Breast epithelium (tissue), 4 donors: ENCODE data around the gene GNAO1. TPM values are rescaled to one million over a fixed set of nuclear protein-coding genes. Genes with fewer than 3 reads are reported as not detected.

Experiments
- DNase-seq, 2 donors: peaks; one replicate each; pipeline ENCODE4 v3.0.0-alpha.2; 2019; ENCODE audit warnings: low spot score in 2 of 2
- H3K27ac ChIP-seq, 2 donors: fragments of 200-600 bp; sonication (generic) in 1 of 2; one replicate each; pipeline ENCODE4 v1.5.1; 2016 to 2019; ENCODE audit warnings: mild to moderate bottlenecking in 1 of 2
- H3K27me3 ChIP-seq, 2 donors: fragments of 200-600 bp; sonication (generic) in 1 of 2; one replicate each; pipeline versions ENCODE4 v1.5.1 to v1.6.0; 2017 to 2019; ENCODE audit warnings: control low read depth in 1 of 2, mild to moderate bottlenecking in 1 of 2
- H3K36me3 ChIP-seq: fragments of 200-600 bp; one replicate; pipeline ENCODE4 v1.5.1; 2019
- H3K4me1 ChIP-seq, 2 donors: fragments of 200-600 bp; sonication (generic); one replicate each; pipeline ENCODE4 v1.5.1; 2016 to 2019; ENCODE audit warnings: control low read depth in 1 of 2
- H3K4me3 ChIP-seq, 3 donors: fragments of 200-600 bp; sonication (generic); 1 replicate in 2 of 3; 2 replicates in 1 of 3; pipeline ENCODE4 v1.5.1; 2016 to 2019; ENCODE audit warnings: mild to moderate bottlenecking in 3 of 3, moderate library complexity in 2 of 3
- H3K9me3 ChIP-seq, 2 donors: fragments of 200-600 bp; sonication (generic) in 1 of 2; one replicate each; pipeline ENCODE4 v1.5.1; 2016 to 2019; ENCODE audit warnings: control low read depth in 1 of 2
- POLR2A ChIP-seq: fragments of 450-650 bp; IDR thresholded peaks from one replicate; pipeline ENCODE4 v1.6.1; 2016; ENCODE audit warnings: antibody characterized with exemption, mild to moderate bottlenecking, moderate library complexity
- POLR2AphosphoS5 ChIP-seq, 3 donors: sonication (generic); formaldehyde crosslinking; IDR thresholded peaks; one replicate each; pipeline ENCODE4 v1.6.1; 2017; ENCODE audit warnings: antibody characterized with exemption in 3 of 3
- intact Hi-C: fragments of 100-400 bp; cut with DNase I; formaldehyde crosslinking; loops from one replicate; pipeline ENCODE4 v1.15.1; 2023; ENCODE audit warnings: low total_unique reads
- total RNA-seq, 3 donors: library from RNA; depleted of rRNA; stranded (reverse); fragments of >200 nt; gene quantifications; one replicate each; pipeline ENCODE4 v1.1.0, GENCODE V29; 2016
- TF ChIP-seq, protein P1 (sequence below), 3 donors: fragments of 450-650 bp; IDR thresholded peaks; one replicate each; pipeline ENCODE4 v1.5.1; 2016 to 2017; ENCODE audit warnings: antibody characterized with exemption in 3 of 3, mild to moderate bottlenecking in 3 of 3, moderate library complexity in 3 of 3

The GNAO1 gene
- total RNA-seq, 3 donors from 2014 or later = 0.96 to 1.9 (median 0.98) TPM

DNA sequence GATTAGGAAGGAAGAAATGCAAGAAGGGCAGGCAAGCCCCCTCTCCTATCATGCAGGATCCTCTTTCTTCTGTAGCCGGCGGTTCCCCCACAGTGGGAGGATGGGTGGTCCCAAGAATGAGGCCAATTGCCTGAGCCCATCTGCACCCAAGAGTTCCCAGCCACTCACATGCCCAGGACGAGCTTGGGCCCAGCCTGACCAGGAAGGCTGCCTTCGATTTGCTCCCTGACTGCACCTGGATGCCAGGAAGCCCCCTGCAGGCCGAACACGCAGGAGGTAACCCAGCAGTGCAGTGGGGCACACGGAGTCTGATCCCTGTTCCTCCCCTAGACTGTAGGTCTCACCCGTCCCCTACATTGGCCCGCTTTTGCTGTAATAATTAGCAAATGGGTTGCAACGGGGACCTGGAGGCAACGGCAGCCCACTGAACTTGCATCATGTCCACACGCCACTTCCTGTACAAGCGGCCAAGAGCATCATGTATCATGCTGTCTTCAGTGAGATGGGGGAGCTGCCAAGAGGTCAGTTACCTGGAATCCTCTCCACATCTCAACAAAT lies 166.6 kb downstream of the GNAO1 start:
- Histone ChIP-seq H3K27ac (peak overlapping the region in 1 of 2 donors; percentile 50), H3K27me3 (no peaks in the 10 kb centered on the region), H3K4me3 (no peak overlapping the region), H3K36me3 (no peaks in the 10 kb centered on the region), H3K4me1 (no peaks in the 10 kb centered on the region), H3K9me3 (no peaks in the 10 kb centered on the region)
- TF ChIP-seq POLR2A (no peak), POLR2AphosphoS5 (IDR thresholded peaks at IDR 0.05) (no peak)
- TF ChIP-seq, protein P1, sequence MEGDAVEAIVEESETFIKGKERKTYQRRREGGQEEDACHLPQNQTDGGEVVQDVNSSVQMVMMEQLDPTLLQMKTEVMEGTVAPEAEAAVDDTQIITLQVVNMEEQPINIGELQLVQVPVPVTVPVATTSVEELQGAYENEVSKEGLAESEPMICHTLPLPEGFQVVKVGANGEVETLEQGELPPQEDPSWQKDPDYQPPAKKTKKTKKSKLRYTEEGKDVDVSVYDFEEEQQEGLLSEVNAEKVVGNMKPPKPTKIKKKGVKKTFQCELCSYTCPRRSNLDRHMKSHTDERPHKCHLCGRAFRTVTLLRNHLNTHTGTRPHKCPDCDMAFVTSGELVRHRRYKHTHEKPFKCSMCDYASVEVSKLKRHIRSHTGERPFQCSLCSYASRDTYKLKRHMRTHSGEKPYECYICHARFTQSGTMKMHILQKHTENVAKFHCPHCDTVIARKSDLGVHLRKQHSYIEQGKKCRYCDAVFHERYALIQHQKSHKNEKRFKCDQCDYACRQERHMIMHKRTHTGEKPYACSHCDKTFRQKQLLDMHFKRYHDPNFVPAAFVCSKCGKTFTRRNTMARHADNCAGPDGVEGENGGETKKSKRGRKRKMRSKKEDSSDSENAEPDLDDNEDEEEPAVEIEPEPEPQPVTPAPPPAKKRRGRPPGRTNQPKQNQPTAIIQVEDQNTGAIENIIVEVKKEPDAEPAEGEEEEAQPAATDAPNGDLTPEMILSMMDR (IDR thresholded peaks at IDR 0.05) = no peak
- DNase-seq = peak in 1 of 2 donors; percentile 34
- intact Hi-C loops = no loop called here

DNA sequence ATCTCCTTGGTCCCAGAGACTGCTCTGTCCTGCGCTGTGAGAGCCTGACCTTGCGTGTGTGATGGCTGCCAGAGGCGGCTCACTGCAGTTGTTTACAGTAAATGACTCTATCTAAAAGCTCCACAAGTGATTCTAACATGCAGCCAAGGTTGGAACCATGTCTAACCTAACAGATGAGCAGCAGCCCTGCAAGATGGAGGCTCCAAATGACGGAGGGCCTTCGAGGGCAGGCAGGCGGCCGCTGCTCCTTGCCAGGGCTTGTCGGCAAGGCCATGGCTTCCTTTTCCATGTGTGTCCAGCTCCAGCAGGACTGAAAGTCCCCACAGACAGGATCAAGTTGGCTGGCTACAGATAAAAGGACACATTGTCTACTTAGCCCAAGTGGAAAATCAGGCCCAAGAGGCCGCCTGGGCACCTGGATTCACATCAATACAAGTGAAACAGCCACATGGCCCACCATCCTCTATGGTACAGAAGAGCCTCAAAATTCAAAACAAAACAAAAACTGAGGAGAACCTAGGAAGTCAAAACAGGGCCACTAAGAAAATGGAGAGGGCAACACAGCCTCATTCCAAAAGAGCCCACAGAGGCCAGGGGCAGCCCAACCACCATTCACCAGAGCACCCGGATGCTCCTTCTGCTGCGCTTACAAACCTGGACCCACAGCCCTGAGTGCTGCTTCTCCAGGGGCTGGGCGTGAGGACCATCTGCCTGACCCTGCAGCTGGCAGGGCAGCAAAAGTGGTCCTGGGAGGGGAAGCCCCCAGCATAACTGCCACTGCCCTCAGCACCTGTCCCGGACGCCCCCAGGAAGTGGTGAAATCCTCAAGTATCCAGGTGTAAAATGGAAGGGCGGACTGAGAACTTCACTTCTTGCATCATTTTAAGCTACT lies 169.1 kb downstream of the GNAO1 start:
- intact Hi-C loops = no loop called here
- Histone ChIP-seq H3K9me3 (no peaks in the 10 kb centered on the region), H3K27ac (no peak overlapping the region), H3K4me3 (no peak overlapping the region), H3K27me3 (no peaks in the 10 kb centered on the region), H3K36me3 (no peaks in the 10 kb centered on the region), H3K4me1 (no peaks in the 10 kb centered on the region)
- no peak for DNase-seq
- TF ChIP-seq POLR2A = no peak
- TF ChIP-seq POLR2AphosphoS5 (IDR thresholded peaks at IDR 0.05) = no peak
- TF ChIP-seq, protein P1 (IDR thresholded peaks at IDR 0.05) = no peak

DNA sequence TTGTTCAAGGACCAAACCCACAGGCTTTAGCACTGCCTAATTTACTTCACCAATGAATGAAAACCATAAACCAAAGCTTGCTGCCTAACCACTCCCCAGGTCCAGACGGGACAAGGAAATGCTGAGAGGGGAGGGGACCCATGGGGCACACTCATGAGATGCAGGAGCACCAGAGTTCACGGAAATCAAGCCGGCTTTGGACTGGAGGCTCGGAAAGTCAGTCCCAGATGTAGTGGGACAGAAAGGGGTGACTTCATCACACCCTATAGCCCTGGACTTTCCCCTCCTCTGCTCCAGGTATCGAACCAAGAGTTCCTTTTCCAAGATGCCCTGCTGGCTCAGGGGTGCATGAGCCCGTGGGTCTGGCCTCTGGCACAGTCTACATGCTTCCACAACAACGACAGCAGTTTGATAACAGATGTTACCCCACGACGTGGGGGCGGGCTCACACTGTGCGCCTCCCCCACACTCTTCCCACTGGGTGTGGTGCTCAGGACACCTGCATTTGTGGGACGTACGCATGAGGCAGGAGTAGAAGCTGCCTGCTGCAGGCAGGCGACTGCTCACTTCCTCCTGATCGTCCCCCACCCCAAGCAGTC lies 170.9 kb downstream of the GNAO1 start:
- Histone ChIP-seq H3K4me3 (no peak overlapping the region), H3K27ac (no peak overlapping the region), H3K4me1 (no peaks in the 10 kb centered on the region), H3K27me3 (no peaks in the 10 kb centered on the region), H3K9me3 (no peaks in the 10 kb centered on the region), H3K36me3 (no peaks in the 10 kb centered on the region)
- intact Hi-C loops = no loop called here
- TF ChIP-seq, protein P1 (IDR thresholded peaks at IDR 0.05) = no peak
- TF ChIP-seq POLR2AphosphoS5 (IDR thresholded peaks at IDR 0.05) (no peak), POLR2A (no peak)
- DNase-seq = no peak

GRCh38 chr16:56362706-56363105 lies 171.4 kb downstream of the GNAO1 start:
- Histone ChIP-seq H3K36me3 (no peaks in the 10 kb centered on the region), H3K27me3 (no peaks in the 10 kb centered on the region)

More at GRCh38 chr16:56362706-56363105, 171.4 kb downstream of the GNAO1 start:
- Histone ChIP-seq H3K9me3 (no peaks in the 10 kb centered on the region), H3K4me1 (no peaks in the 10 kb centered on the region), H3K4me3 (no peak overlapping the region), H3K27ac (no peak overlapping the region)
- TF ChIP-seq, protein P1 (IDR thresholded peaks at IDR 0.05) = no peak
- TF ChIP-seq POLR2A (no peak), POLR2AphosphoS5 (IDR thresholded peaks at IDR 0.05) (no peak)
- DNase-seq = no peak
- intact Hi-C loops = no loop called here
